Heart right ventricle (tissue), 16 donors: ENCODE results near the gene ABCD3. TPM values are rescaled to one million over a fixed set of nuclear protein-coding genes. Genes with fewer than 3 reads are reported as not detected.
A peak's percentile ranks its signal among the peaks of the same experiment; 100 is the strongest.

Experiments
- ATAC-seq, 8 donors: fragments of 200-7000 bp; cut with Tn5 transposase; one replicate each; pipeline ENCODE4 v1.9.1; 2020; ENCODE audit warnings: mild to moderate bottlenecking in 8 of 8, moderate library complexity in 8 of 8, moderate number of reproducible peaks in 1 of 8
- DNase-seq, 2 donors: peaks; one replicate each; pipeline ENCODE4 v3.0.0-alpha.2; 2020
- H3K27ac ChIP-seq, 10 donors: fragments of 200-600 bp; sonication (generic) in 2 of 10; one replicate each; pipeline versions ENCODE4 v1.5.0 to v1.8.0; 2020 to 2022; ENCODE audit warnings: mild to moderate bottlenecking in 3 of 10
- H3K27me3 ChIP-seq, 7 donors: fragments of 200-600 bp; one replicate each; pipeline ENCODE4 v1.8.0; 2021 to 2022; ENCODE audit warnings: mild to moderate bottlenecking in 2 of 7
- H3K36me3 ChIP-seq, 9 donors: fragments of 200-600 bp; sonication (generic) in 1 of 9; one replicate each; pipeline versions ENCODE4 v1.5.0 to v1.8.0; 2020 to 2022; ENCODE audit warnings: mild to moderate bottlenecking in 2 of 9
- H3K4me1 ChIP-seq, 9 donors: fragments of 200-600 bp; sonication (generic) in 1 of 9; one replicate each; pipeline versions ENCODE4 v1.5.0 to v1.8.0; 2020 to 2022; ENCODE audit warnings: mild to moderate bottlenecking in 4 of 9
- H3K4me3 ChIP-seq, 10 donors: fragments of 200-600 bp; sonication (generic) in 2 of 10; one replicate each; pipeline versions ENCODE4 v1.5.0 to v1.8.0; 2020 to 2022; ENCODE audit warnings: mild to moderate bottlenecking in 7 of 10, moderate library complexity in 2 of 10
- H3K9me3 ChIP-seq, 11 donors: fragments of 200-600 bp in 10 of 11; sonication (generic) in 2 of 11; one replicate each; pipeline versions ENCODE4 v1.5.0 to v1.8.0; 2013 to 2022; ENCODE audit warnings: mild to moderate bottlenecking in 2 of 11, control low read depth in 1 of 11, moderate library complexity in 1 of 11
- CTCF ChIP-seq, 9 donors: fragments of 200-600 bp; sonication (generic) in 2 of 9; IDR thresholded peaks; one replicate each; pipeline versions ENCODE4 v1.5.0 to v1.8.0; 2021 to 2022; ENCODE audit warnings: antibody characterized with exemption in 9 of 9, mild to moderate bottlenecking in 5 of 9, moderate library complexity in 1 of 9
- WGBS, 2 donors: extraction: QIAGEN DNeasy Blood & Tissue Kit; methylation state at CpG; one replicate each; pipeline ENCODE4 v1.1.7; 2013; ENCODE audit warnings: inconsistent platforms in 1 of 2; 5-methylcytosine and 5-hydroxymethylcytosine counted together
- intact Hi-C, 10 donors: fragments of 100-400 bp; cut with DNase I; formaldehyde crosslinking; loops; one replicate each; pipeline versions ENCODE4 v1.11.1 to v1.14.2; 2022
- polyA plus RNA-seq, 2 donors: library from polyadenylated mRNA; stranded (reverse); fragments of 200-250 nt; gene quantifications; one replicate each; pipeline ENCODE4 v1.2.3, GENCODE V29; 2013
- total RNA-seq, 10 donors: library from RNA; stranded (reverse); fragmentation: NEBNext Ultra II Directional in 3 of 10; extraction: Animal tissue kit (Norgen Biotek cat#: 25700) in 3 of 10; gene quantifications; one replicate each; pipeline versions ENCODE4 v1.2.1 to v1.2.4, GENCODE V29; 2021 to 2023
- donor health status: Arrhythmogenic right ventricular cardiomyopathy.
- donor health status: ischemic (EF 13 %, LVEDD 7.1; RV severe dilation, severe dysfunction).
- donor health status: healthy with polysubstance abuse.
- donor health status: DM: no; HTN: yes; CAD: no.
- donor health status: DM: no; HTN: no; CAD: no.
- donor health status: ischemic (EF 25% LVEDD 6.9; RV normal size, moderate dysfunction).
- donor health status: ischemic (EF 25% LVEDD 5.7; RV mildly dilated, moderate dysfunction).
- donor health status: healthy.
- donor health status: DM: yes; HTN: yes; CAD: no.
- donor health status: Ischemic cardiomyopathy.
- donor health status: ischemic (EF 35%, LVEDD 5.7; RV mildly dilated, moderate dysfunction).
- donor health status: nonischemic (EF 11% LVEDD 7.7; RV severe dilation, severe dysfunction).
- donor health status: DM: yes; HTN: yes; CAD: no.
- donor health status: PGD.
- donor health status: ischemic (EF 29% LVEDD 5.4; RV normal size, mild dysfunction).
- donor health status: nonischemic (EF 23%, LVEDD 6.1; RV moderate dilation, normal function).

The ABCD3 gene
- total and polyA plus RNA-seq, 12 donors, result 22.2 to 90.0 (median 59.1) TPM

DNA sequence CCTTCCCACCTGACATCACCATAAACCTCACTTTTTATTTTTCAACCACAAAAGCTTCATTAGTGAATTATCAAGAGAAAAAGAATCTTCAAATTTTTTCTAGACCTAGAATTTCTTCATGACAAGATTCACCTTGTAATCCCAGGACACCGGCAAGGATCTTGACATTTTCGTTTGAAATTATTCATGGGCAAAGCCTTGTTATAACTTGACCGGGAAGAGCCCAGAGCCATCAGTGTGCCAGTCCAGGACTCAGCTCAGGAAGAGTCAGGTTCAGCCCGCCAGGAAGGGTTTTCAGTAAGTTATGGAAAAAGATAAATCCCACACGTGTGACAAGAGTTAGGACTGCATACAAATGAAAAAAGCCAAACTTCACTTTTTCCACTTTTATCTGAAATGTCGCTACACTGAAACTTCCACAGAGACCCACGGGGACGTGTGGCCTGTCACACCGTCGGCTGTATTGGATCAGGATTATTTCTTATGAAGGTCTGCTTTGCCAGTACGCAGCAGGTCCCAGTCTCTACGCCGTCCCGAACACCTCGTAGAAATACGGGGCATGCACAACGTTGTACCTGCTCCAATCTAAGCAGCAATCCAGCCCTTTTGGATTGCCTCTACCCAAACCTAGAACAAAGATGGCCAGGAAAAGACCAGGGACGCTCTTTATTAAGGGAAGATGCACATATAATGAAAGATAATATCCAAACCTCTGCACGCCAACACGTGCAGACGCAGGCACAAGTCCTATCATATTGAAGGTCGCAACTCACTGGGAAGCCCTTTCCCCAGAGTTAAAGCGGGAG is 122.5 kb downstream of the ABCD3 start:
- Histone ChIP-seq H3K27ac (peak overlapping the region; percentile 87 to 95 (median 90)), H3K4me3 (peak overlapping the region; percentile 26 to 80 (median 72)), H3K27me3 (peaks cover 0 to 12% (median 0%) of the 10 kb centered on the region in 7 donors), H3K9me3 (no peaks in the 10 kb centered on the region), H3K4me1 (peaks cover 0 to 57% (median 32%) of the 10 kb centered on the region in 9 donors), H3K36me3 (peaks cover 0 to 17% (median 3%) of the 10 kb centered on the region in 9 donors)
- no peak for TF ChIP-seq CTCF (IDR thresholded peaks at IDR 0.05)
- ATAC-seq (no peak), DNase-seq (no peak)
- intact Hi-C loops, result loop anchor here in 7 of 10 donors (2.0 to 10.0 kb wide), 6 partner anchors 52 to 262 kb away; no protein-coding TSS in a partner anchor
- 29 to 41% methylated on average over 23 of the region's 23 CpGs for WGBS, 2 donors

GRCh38 chr1:94541246-94542087 is 123.3 kb downstream of the ABCD3 start, which contains the start of gene F3:
TSS of gene F3 (minus strand) at chr1:94541759. CDS start at chr1:94541636, 123 bp downstream.
- 1 to 3% methylated on average over 78 to 94 of the region's 94 CpGs for WGBS, 2 donors
- peak; percentile 92 to 96 (median 94) for ATAC-seq
- peak within 1 kb of the TSS; percentile 45 to 80 (median 72) for H3K4me3 ChIP-seq
- TF ChIP-seq CTCF (IDR thresholded peaks at IDR 0.05), result peak in 2 of 9 donors; percentile 29 to 34
- H3K27me3 ChIP-seq, result peaks cover 0 to 12% (median 0%) of the 10 kb centered on the region in 7 donors
- H3K4me1 ChIP-seq, result peaks cover 0 to 50% (median 32%) of the 10 kb centered on the region in 9 donors
- no peaks in the 10 kb centered on the region for H3K9me3 ChIP-seq
- H3K36me3 ChIP-seq, result peaks cover 0 to 8% (median 0%) of the 10 kb centered on the region in 9 donors
- peak within 1 kb of the TSS; percentile 87 to 95 (median 90) for H3K27ac ChIP-seq
- intact Hi-C loops, result loop anchor here in 7 of 10 donors (2.0 to 10.0 kb wide), 6 partner anchors 51 to 261 kb away; no protein-coding TSS in a partner anchor
- DNase-seq, result peak; percentile 89

GRCh38 chr1:94542088-94542870 is 124.1 kb downstream of the ABCD3 start:
- peak overlapping the region; percentile 45 to 80 (median 72) for H3K4me3 ChIP-seq
- ATAC-seq (peak; percentile 11 to 65 (median 42)), DNase-seq (peak; percentile 45 to 65)
- 1 to 2% methylated on average over 26 of the region's 26 CpGs for WGBS, 2 donors
- no peak for TF ChIP-seq CTCF (IDR thresholded peaks at IDR 0.05)
- intact Hi-C loops, result loop anchor here in 7 of 10 donors (5.0 to 10.0 kb wide), 5 partner anchors 50 to 260 kb away; no protein-coding TSS in a partner anchor
- H3K9me3 ChIP-seq, result no peaks in the 10 kb centered on the region
- peaks cover 0 to 50% (median 32%) of the 10 kb centered on the region in 9 donors for H3K4me1 ChIP-seq
- peak overlapping the region; percentile 87 to 95 (median 90) for H3K27ac ChIP-seq
- H3K36me3 ChIP-seq, result peaks cover 0 to 7% (median 0%) of the 10 kb centered on the region in 9 donors
- peaks cover 0 to 12% (median 0%) of the 10 kb centered on the region in 7 donors for H3K27me3 ChIP-seq
